GM23338 (cell line): ENCODE results near the gene CSGALNACT2. TPM values are rescaled to one million over a fixed set of nuclear protein-coding genes. Genes with fewer than 3 reads are reported as not detected.

Experiments used
- ATAC-seq: fragments of 200-7000 bp; cut with Tn5 transposase; 3 replicates; pipeline ENCODE4 v1.9.1; 2020
- DNase-seq: peaks from one replicate; pipeline ENCODE4 v3.0.0-alpha.2; 2015; ENCODE audit warnings: low spot score
- H2AFZ ChIP-seq: fragments of 200-600 bp; sonication (generic); 2 replicates; pipeline ENCODE4 v1.8.0; 2016; ENCODE audit warnings: antibody characterized with exemption, mild to moderate bottlenecking, moderate library complexity
- H3F3A ChIP-seq: fragments of 200-600 bp; sonication (generic); replicated peaks from 2 replicates; pipeline ENCODE4 v1.8.0; 2017; ENCODE audit warnings: antibody characterized with exemption, mixed run types, low read depth
- H3K27ac ChIP-seq: fragments of 200-600 bp; sonication (generic); 2 replicates; pipeline ENCODE4 v1.6.1; 2016; ENCODE audit warnings: low read depth
- H3K27me3 ChIP-seq: fragments of 200-600 bp; sonication (generic); 2 replicates; pipeline ENCODE4 v1.8.0; 2016; ENCODE audit warnings: mild to moderate bottlenecking, mixed run types, moderate library complexity; ENCODE audit not compliant: insufficient read depth
- H3K36me3 ChIP-seq: fragments of 200-600 bp; sonication (generic); 2 replicates; pipeline ENCODE4 v1.8.0; 2016; ENCODE audit warnings: mild to moderate bottlenecking; ENCODE audit not compliant: insufficient read depth
- H3K4me1 ChIP-seq: fragments of 200-600 bp; sonication (generic); 2 replicates; pipeline ENCODE4 v1.8.0; 2016; ENCODE audit warnings: mild to moderate bottlenecking, moderate library complexity; ENCODE audit not compliant: insufficient read depth
- H3K4me2 ChIP-seq: fragments of 200-600 bp; sonication (generic); 2 replicates; pipeline ENCODE4 v1.7.1; 2017; ENCODE audit warnings: mixed run types
- H3K4me3 ChIP-seq: fragments of 200-600 bp; sonication (generic); 2 replicates; pipeline ENCODE4 v1.6.1; 2016; ENCODE audit warnings: mixed run types
- H3K79me2 ChIP-seq: fragments of 200-600 bp; sonication (generic); replicated peaks from 2 replicates; pipeline ENCODE4 v1.8.0; 2017; ENCODE audit warnings: mild to moderate bottlenecking; ENCODE audit not compliant: insufficient read depth
- H3K9me2 ChIP-seq: fragments of 200-600 bp; sonication (generic); 2 replicates; pipeline ENCODE4 v1.8.0; 2017; ENCODE audit not compliant: insufficient read depth
- H4K20me1 ChIP-seq: fragments of 200-600 bp; sonication (generic); replicated peaks from 2 replicates; pipeline ENCODE4 v1.8.0; 2017; ENCODE audit warnings: mild to moderate bottlenecking; ENCODE audit not compliant: insufficient read depth
- H3K27ac Mint-ChIP-seq: 2 replicates; pipeline ENCODE4 v1.8.0; 2020; ENCODE audit warnings: inconsistent platforms, mild to moderate bottlenecking, moderate library complexity, mixed read lengths
- H3K27me3 Mint-ChIP-seq: 3 replicates; pipeline ENCODE4 v1.8.0; 2022; ENCODE audit warnings: low read depth, mild to moderate bottlenecking, moderate library complexity, mixed read lengths, inconsistent platforms; ENCODE audit not compliant: insufficient read depth, poor library complexity
- H3K36me3 Mint-ChIP-seq: 3 replicates; pipeline ENCODE4 v1.8.0; 2021; ENCODE audit warnings: low read depth, mild to moderate bottlenecking, inconsistent platforms, moderate library complexity, mixed read lengths
- H3K4me1 Mint-ChIP-seq: 3 replicates; pipeline ENCODE4 v1.8.0; 2020; ENCODE audit warnings: mild to moderate bottlenecking, inconsistent platforms, mixed read lengths
- H3K4me3 Mint-ChIP-seq: 3 replicates; pipeline ENCODE4 v1.8.0; 2021; ENCODE audit warnings: moderate library complexity, mild to moderate bottlenecking, inconsistent platforms, mixed read lengths
- H3K9me3 Mint-ChIP-seq: 3 replicates; pipeline ENCODE4 v1.8.0; 2020; ENCODE audit warnings: moderate library complexity, mild to moderate bottlenecking, inconsistent platforms, mixed read lengths
- CREB1 ChIP-seq: fragments of 250-450 bp; sonication (Bioruptor Pico); IDR thresholded peaks from 2 replicates; pipeline ENCODE4 v1.5.0; 2020; ENCODE audit warnings: low read depth, mild to moderate bottlenecking, moderate library complexity
- CTCF ChIP-seq, 2 experiments: fragments of 200-600 bp in 1 of 2; sonication (generic) in 1 of 2; conservative IDR thresholded peaks; 2 replicates each; pipeline versions ENCODE4 v1.5.1 to v1.6.1; 2016 to 2017; ENCODE audit warnings: antibody characterized with exemption in 2 of 2, low read depth in 2 of 2, mild to moderate bottlenecking in 2 of 2, moderate library complexity in 1 of 2
- ETS1 ChIP-seq: IDR thresholded peaks from 2 replicates; pipeline ENCODE4 v1.6.1; 2016; ENCODE audit warnings: antibody characterized with exemption
- EZH2 ChIP-seq: fragments of 200-600 bp; sonication (generic); IDR thresholded peaks from one replicate; pipeline ENCODE4 v1.8.0; 2017; ENCODE audit warnings: antibody characterized with exemption, mild to moderate bottlenecking, low read depth; ENCODE audit not compliant: unreplicated experiment
- EZH2phosphoT487 ChIP-seq: fragments of 200-600 bp; sonication (generic); IDR thresholded peaks from one replicate; pipeline ENCODE4 v1.8.1; 2018; ENCODE audit warnings: antibody characterized with exemption; ENCODE audit not compliant: unreplicated experiment
- JUNB ChIP-seq: IDR thresholded peaks from one replicate; pipeline ENCODE4 v1.6.1; 2016; ENCODE audit warnings: antibody characterized with exemption; ENCODE audit not compliant: unreplicated experiment
- NANOG ChIP-seq: IDR thresholded peaks from 2 replicates; pipeline ENCODE4 v1.6.1; 2016; ENCODE audit warnings: antibody characterized with exemption, borderline replicate concordance
- POLR2AphosphoS5 ChIP-seq: IDR thresholded peaks from 2 replicates; pipeline ENCODE4 v1.6.1; 2016; ENCODE audit warnings: antibody characterized with exemption, low read depth
- REST ChIP-seq: IDR thresholded peaks from one replicate; pipeline ENCODE4 v1.6.1; 2018; ENCODE audit warnings: antibody characterized with exemption; ENCODE audit not compliant: unreplicated experiment
- STAT1 ChIP-seq: IDR thresholded peaks from one replicate; pipeline ENCODE4 v1.6.1; 2016; ENCODE audit warnings: antibody characterized with exemption; ENCODE audit not compliant: unreplicated experiment
- ZNF114 ChIP-seq: fragments of 250-450 bp; sonication (Bioruptor Pico); IDR thresholded peaks from 2 replicates; pipeline ENCODE4 v1.5.0; 2020; ENCODE audit warnings: mild to moderate bottlenecking, moderate library complexity
- ZNF331 ChIP-seq: fragments of 250-450 bp; sonication (Bioruptor Pico); IDR thresholded peaks from 2 replicates; pipeline ENCODE4 v1.5.0; 2020; ENCODE audit warnings: low read depth, mild to moderate bottlenecking, moderate library complexity
- ZNF462 ChIP-seq: fragments of 250-450 bp; sonication (Bioruptor Pico); IDR thresholded peaks from 2 replicates; pipeline ENCODE4 v1.5.0; 2020; ENCODE audit warnings: mild to moderate bottlenecking, moderate library complexity
- polyA plus RNA-seq: library from polyadenylated mRNA; unstranded; fragments of >200 nt; fragmentation: Nextera tagmentation; extraction: Ambion mirVana; gene quantifications from 2 replicates; pipeline ENCODE4 v1.2.1, GENCODE V29; 2016
- total RNA-seq: library from RNA; depleted of rRNA; stranded (reverse); fragments of >200 nt; shearing (Covaris generic); gene quantifications from 2 replicates; pipeline ENCODE4 v1.2.3, GENCODE V29; 2014

Gene CSGALNACT2
- total and polyA plus RNA-seq, 2 experiments from 2014 or later, result 3.0 to 4.6 TPM

GRCh38 chr10:43172645-43173044 is 34.4 kb downstream of the CSGALNACT2 start:
- peak overlapping the region; percentile 4; the same call in 1 of the 2 replicates for H3K27ac Mint-ChIP-seq
- H3K9me3 Mint-ChIP-seq, result no peaks in the 10 kb centered on the region

More at GRCh38 chr10:43172645-43173044, 34.4 kb downstream of the CSGALNACT2 start:
- Histone ChIP-seq H3K4me1 (no peaks in the 10 kb centered on the region), H3K79me2 (no peaks in the 10 kb centered on the region), H3K27ac (no peak overlapping the region), H3F3A (no peaks in the 10 kb centered on the region), H3K9me2 (no peaks in the 10 kb centered on the region), H2AFZ (no peak overlapping the region), H3K4me3 (no peak overlapping the region), H3K36me3 (no peaks in the 10 kb centered on the region), H3K4me2 (no peak overlapping the region), H4K20me1 (no peaks in the 10 kb centered on the region), H3K27me3 (no peaks in the 10 kb centered on the region)
- Mint-ChIP-seq H3K27me3 (peaks cover 1% of the 10 kb centered on the region), H3K4me3 (no peak overlapping the region), H3K4me1 (peaks cover 12% of the 10 kb centered on the region), H3K36me3 (no peaks in the 10 kb centered on the region)
- no peak for TF ChIP-seq CTCF (conservative IDR thresholded peaks at IDR 0.05; ENCODE audit: low read depth in 2 of 2)
- no peak for TF ChIP-seq ZNF462 (CRISPR knock-in tag)
- TF ChIP-seq EZH2, result no peak
- no peak for TF ChIP-seq POLR2AphosphoS5
- no peak for TF ChIP-seq REST
- no peak for TF ChIP-seq ZNF331
- TF ChIP-seq ETS1, result no peak
- no peak for TF ChIP-seq STAT1
- no peak for TF ChIP-seq JUNB
- TF ChIP-seq CREB1 (CRISPR knock-in tag), result no peak
- TF ChIP-seq EZH2phosphoT487, result no peak
- TF ChIP-seq ZNF114 (CRISPR knock-in tag), result no peak
- TF ChIP-seq NANOG, result no peak
- no peak for DNase-seq
- no peak; the same call in 2 of the 3 replicates for ATAC-seq
